HCT116 (cell line): Measurements from ENCODE around the gene FGF11.

Experiments used
- CEBPB ChIP-seq: IDR thresholded peaks from 2 replicates; pipeline ENCODE4 v1.6.1; 2012; ENCODE audit warnings: low read depth
- CTCF ChIP-seq, 3 experiments: fragments of 200-600 bp in 1 of 3; sonication (generic) in 1 of 3; IDR thresholded peaks in 2 of 3; conservative IDR thresholded peaks in 1 of 3; 2 replicates each; pipeline ENCODE4 v1.5.1; 2012 to 2017; ENCODE audit warnings: low read depth in 2 of 3, low read length in 2 of 3, antibody characterized with exemption in 1 of 3, borderline replicate concordance in 1 of 3, control low read depth in 1 of 3, mild to moderate bottlenecking in 1 of 3, mixed read lengths in 1 of 3, mixed run types in 1 of 3, moderate library complexity in 1 of 3; ENCODE audit not compliant: insufficient read depth in 1 of 3
- EZH2 ChIP-seq: fragments of 200-600 bp; sonication (generic); IDR thresholded peaks from 2 replicates; pipeline ENCODE4 v1.6.1; 2017; ENCODE audit warnings: antibody characterized with exemption, mixed run types
- MAX ChIP-seq: IDR thresholded peaks from 2 replicates; pipeline ENCODE4 v1.6.1; 2012
- POLR2AphosphoS5 ChIP-seq: IDR thresholded peaks from 2 replicates; pipeline ENCODE4 v1.6.1; 2011; ENCODE audit warnings: mild to moderate bottlenecking, low read depth, low read length, moderate library complexity
- SIN3A ChIP-seq: IDR thresholded peaks from 2 replicates; pipeline ENCODE4 v1.6.1; 2012; ENCODE audit warnings: low read depth
- ZNF274 ChIP-seq: fragments of 200-500 bp; sonication (Bioruptor generic); IDR thresholded peaks from 2 replicates; pipeline ENCODE4 v1.6.1; 2014; ENCODE audit warnings: mild to moderate bottlenecking, low read depth, low read length, inconsistent platforms

GRCh38 chr17:7490144-7490543 is 50.8 kb downstream of the FGF11 start:
- TF ChIP-seq CEBPB (no peak), ZNF274 (no peak), POLR2AphosphoS5 (no peak), EZH2 (no peak), MAX (no peak), CTCF (IDR thresholded peaks at IDR 0.05 in 2 of 3, conservative IDR thresholded peaks at IDR 0.05 in 1 of 3; ENCODE audit: borderline replicate concordance in 1 of 3, insufficient read depth in 1 of 3, low read depth in 2 of 3, low read length in 2 of 3) (no peak), SIN3A (no peak)
